ENCODE measurements around the gene MEFV.
"Not testable (repeated sequence)": the region's sequence is repeated elsewhere in the genome, so short reads cannot be mapped to it uniquely, and the experiment has no call there.

The MEFV gene

DNA sequence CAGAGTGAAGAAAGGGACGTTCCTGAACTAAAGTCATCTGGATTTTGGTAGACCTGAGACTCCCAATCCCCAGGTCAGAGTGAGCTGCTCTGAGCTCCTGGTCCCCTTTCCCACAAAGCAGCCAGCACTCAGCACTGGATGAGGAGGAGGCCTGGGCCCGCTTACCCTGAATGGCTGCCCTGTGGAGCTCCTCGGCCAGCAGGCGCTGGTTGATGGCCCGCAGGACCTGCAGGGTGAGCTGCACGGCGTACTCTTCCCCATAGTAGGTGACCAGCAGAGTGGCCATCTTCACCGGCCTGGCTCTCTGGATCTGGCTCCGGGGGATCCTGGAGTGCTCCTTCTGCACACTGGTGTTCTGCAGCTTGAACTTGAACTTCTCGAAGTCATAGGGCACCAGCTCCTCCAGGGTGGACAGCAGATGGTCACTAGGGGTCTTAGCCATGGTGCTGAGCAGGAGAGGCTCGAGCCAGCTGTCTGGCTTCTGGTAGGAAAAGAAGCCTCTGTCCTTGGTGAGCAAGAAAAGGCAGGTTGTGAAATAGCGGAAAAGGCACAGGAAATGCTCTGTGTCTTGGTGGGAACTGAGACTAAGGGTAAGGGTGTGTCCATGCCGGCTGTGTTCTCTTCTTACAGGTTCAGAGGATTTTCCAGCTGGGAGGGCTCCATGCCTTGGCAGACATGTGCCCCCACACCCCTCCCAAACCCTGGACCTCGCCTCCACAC, at the start of gene MEFV:
Gene MEFV (minus strand): TSS at position 488 of the 720 bp plus-strand sequence. CDS start 46 bp downstream, at position 442.
- no peak for DNase-seq

DNA sequence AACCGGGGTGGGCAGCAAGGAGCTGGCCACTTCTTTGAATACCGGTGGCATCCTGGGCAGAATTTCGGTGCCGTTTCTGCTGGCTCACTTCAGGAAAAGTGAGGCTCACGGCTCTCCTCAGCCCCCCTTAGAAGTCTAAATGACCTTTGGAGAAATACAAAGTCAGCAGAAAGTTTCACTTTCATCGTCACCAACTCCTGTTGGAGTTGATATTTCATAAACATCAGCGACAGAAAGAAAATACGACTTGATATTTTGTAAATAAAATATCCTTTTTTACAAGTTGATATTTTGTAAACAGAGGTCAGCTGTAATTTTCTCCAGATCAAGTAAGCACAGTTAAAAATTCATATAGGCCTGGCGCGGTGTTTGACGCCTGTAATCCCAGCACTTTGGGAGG, 49.6 kb upstream of the MEFV start:
- DNase-seq: no peak

- DNase-seq: peak; percentile 92
Measured at GRCh38 chr16:3305109-3306068, 49.0 kb upstream of the MEFV start, which contains the start of the genes TIGD7 and ZNF75A. TIGD7 (minus strand) TSS chr16:3305430; CDS start chr16:3300614, 4,816 bp downstream. ZNF75A (plus strand) TSS chr16:3305497; CDS start chr16:3308429, 2,932 bp downstream.

DNA sequence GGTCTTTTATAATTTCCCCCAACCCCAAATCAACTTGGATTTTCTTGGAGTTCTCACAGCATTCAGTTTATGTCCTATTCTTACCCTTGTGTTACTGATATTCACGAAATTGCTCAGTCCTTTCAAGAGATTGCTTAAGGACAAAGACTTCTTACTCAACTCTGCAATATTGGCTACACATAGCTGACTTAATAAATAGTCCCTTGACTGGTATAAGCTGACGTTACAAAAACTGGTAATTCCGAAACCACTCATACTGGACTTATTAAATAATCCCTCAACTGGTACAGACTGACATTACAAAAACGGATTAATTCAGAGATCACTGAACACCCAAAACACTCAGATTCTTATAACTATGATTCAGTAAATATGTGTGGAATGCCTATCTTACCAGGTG, 47.9 kb upstream of the MEFV start:
- DNase-seq: no peak

DNA sequence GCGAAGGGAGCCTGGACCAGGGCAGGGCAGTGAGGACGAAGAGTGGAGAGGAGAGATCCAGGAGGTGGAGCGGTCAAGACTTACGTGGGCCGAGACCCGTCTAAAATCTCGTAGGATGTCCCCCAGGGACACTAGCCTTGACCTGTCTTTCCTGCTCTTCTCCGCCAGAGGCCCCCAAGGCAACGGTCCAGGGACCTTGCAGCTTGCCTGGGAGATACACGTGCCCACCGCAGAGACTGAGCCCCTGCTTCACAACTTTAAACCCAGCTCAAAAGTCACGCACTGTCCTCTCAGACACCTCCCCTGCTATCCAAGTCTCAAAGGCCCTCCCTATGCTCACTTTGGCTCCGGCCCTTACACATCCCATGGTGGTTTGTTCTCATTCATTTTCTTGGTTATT, 39.4 kb upstream of the MEFV start:
- no peak for DNase-seq

DNA sequence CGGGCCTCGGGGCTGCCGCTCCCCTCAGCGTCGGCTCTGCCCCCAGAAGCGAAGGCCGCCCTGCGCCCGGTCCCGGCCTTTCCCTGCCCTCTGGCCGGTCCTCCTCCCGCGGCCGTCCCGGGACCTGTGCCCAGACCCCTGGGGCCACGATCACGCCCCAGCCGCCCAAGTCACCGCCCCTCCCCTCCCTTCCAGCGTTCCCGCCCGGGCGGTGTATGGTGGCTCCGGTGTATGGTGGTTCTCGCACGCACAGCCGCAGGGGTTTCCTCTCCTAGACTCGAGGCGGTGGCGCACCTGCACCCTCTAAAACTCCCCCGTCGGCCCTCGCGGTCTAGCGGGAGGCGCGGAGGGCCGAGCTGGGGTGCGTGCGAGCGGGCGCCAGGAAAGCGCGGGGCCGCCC, 38.8 kb upstream of the MEFV start:
- DNase-seq: no peak

- DNase-seq: peak; percentile 12
Measured at GRCh38 chr16:3292604-3293003, 36.2 kb upstream of the MEFV start.

DNA sequence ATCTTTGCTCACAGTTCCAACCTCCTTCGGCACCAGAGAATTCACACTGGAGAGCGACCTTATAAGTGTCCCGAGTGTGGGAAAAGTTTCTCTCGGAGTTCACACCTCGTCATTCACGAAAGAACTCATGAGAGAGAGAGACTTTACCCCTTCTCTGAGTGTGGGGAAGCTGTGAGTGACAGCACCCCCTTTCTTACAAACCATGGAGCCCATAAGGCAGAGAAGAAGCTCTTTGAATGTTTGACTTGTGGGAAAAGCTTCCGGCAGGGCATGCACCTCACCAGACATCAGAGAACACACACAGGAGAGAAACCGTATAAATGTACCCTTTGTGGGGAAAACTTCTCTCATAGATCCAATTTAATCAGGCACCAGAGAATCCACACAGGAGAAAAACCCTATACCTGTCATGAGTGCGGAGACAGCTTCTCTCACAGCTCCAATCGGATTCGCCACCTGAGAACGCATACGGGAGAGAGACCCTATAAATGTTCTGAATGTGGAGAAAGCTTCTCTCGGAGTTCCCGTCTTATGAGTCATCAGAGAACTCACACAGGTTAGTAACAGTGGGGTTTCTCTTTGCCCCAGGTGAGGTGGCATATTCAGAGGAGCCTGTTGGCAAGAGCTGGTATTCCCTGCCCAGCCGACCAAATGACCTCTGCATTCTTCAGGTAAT, 33.7 kb upstream of the MEFV start:
- DNase-seq: no peak

DNA sequence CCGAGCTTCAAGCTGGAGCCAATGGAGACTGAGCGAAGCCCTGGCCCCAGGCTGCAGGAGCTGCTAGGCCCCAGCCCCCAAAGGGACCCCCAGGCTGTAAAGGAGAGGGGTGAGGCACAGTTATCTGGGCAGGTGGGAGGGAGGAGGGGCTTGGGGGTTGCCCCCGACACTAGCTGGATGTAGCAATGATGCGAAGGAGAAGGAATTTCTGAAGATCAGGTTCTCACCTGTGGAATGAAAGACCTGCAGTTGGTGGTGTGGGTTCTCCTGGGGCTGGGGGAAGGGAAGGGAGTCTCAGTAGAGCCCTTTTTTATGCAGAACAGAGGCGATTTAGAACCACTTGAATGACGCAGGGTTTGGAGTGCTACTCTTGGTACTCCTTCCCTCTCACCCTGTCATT, 28.7 kb upstream of the MEFV start:
- DNase-seq: no peak

GRCh38 chr16:3283543-3284447, 27.4 kb upstream of the MEFV start:
- DNase-seq: no peak

GRCh38 chr16:3282730-3283542, 26.5 kb upstream of the MEFV start, which contains the start of gene ZNF263:
ZNF263 (plus strand) TSS chr16:3283491; CDS start chr16:3283819, 328 bp downstream.
- DNase-seq: peak; percentile 98

DNA sequence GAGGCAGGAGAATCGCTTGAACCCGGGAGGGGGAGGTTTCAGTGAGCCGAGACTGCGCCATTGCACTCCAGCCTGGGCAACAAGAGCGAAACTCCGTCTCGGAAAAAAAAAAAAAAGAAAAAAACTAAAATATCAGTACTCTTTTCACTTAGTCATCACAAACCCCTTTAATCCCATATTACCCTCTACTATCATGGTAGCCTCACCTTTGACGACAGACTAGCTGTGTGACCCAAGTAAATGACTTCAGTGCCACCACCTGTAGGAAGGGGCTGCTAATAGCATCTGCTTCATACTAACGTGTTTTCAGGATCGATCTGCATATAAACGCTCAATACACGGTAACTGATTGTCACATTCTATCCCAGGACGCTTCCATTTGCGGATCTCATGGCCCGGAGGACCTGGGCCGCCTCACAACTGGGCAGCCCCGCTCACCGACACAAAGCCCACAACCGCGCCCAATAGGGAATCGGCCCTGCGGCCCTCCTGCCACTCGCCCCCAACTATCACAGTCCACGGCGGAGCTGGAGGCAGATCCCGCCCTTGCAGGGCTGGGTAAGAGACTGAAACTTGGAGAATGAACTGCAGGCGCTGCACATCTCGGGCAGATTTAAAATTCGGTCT, 25.8 kb upstream of the MEFV start:
- no peak for DNase-seq

- DNase-seq: no peak
Measured at GRCh38 chr16:3281222-3281820, 24.9 kb upstream of the MEFV start.

DNA sequence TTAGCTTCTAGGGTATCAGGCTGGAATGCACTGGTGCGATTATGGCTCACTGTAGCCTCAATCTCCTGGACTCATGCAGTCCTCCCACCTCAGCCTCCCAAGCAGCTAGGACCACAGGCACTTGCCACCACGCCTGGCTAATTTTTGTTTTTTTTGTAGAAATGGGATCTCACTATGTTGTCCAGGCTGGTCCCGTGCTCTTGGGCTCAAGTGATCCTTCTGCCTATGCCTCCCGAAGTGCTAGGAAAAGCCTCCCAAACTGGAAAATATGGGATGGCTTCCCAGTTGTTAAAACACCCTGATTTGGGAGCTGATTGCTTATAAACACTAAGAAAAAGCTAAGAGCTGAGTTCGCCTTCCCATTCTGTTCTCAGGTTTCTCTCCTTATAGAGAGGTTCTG, 20.2 kb upstream of the MEFV start:
- DNase-seq: no peak

- no peak for DNase-seq
Measured at GRCh38 chr16:3274947-3275346, 18.5 kb upstream of the MEFV start.

DNA sequence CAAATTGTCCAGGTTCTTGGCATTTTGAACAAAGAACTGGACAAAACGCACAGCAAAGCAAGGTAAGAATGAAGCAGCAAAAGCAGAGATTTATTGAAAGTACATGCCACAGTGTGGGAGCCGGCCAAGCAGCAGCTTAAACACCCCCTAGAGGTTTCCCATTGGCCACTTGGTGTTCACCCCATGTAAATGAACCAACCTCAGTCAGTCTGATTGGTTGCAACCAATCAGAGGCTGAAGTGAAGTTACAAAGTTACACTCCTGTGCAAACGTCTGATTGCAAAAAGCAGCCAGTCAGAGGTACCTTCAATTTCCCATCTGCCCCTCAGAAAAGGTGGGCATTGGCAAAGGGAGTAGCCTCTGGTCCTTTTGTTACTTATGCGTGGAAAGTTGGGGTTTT, 18.1 kb upstream of the MEFV start:
- DNase-seq: no peak

DNA sequence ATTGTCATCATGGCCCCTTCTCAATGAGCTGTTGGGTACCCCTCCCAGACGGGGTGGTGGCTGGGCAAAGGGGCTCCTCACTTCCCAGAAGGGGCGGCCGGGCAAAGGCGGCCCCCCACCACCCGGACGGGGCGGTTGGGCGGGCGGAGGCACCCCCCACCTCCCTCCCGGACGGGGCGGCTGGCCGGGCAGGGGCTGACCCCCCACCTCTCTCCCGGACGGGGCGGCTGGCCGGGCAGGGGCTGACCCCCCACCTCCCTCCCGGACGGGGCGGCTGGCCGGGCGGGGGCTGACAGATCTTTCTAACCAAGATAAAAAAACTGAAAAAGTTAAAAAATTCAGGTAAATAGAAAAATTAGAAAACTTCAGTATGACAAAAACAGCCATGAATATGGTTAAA, 14.8 kb upstream of the MEFV start:
- DNase-seq: not testable (repeated sequence)

GRCh38 chr16:3270718-3271117, 14.3 kb upstream of the MEFV start:
- DNase-seq: not testable (repeated sequence)

DNA sequence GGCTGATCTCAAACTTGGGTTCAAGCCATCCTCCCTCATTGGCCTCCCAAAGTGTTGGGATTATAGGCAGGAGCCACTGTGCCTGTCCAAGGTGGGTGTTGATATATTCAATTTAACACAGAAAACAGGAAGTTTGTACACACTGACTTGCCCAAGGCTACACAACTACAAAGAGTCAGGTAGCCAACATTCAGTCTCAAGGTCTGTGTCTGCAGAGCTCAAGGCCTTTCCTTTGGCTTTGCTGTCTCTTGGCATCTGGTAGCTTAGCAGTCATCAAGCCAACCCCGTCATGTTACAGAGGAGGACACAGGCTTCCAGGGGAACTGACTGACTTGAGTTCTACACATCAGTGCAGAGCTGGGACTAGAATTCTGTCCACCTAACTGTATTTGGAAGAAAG, 11.9 kb upstream of the MEFV start:
- DNase-seq: no peak

- DNase-seq: peak; percentile 30
Measured at GRCh38 chr16:3266873-3267537, 10.6 kb upstream of the MEFV start.

Data from fibroblast of skin of right quadriceps (primary cell).